ENCODE results near the gene ALDH18A1.

GRCh38 chr10:95618101-95618500 is 38.4 kb downstream of the ALDH18A1 start:
- TF ChIP-seq CTCF (conservative IDR thresholded peaks at IDR 0.05; ENCODE audit: low read length) (no peak), EZH2phosphoT487 (IDR thresholded peaks at IDR 0.05; ENCODE audit: borderline replicate concordance, low read depth, low read length) (no peak)

All from OCI-LY7 (cell line).